Natural killer cell treated with Interleukin-12 subunit alpha and Interleukin-12 subunit beta and Interleukin-15 and Interleukin-18, amount 100 ng/mL, for 72 hours (primary cell): Measurements from ENCODE around the gene STOML2. TPM values are rescaled to one million over a fixed set of nuclear protein-coding genes. Genes with fewer than 3 reads are reported as not detected.

Source experiments
- ATAC-seq, 2 donors: fragments of 150-1000 bp; cut with Tn5 transposase in 1 of 2; sonication (Bioruptor Pico), chemical (Tn5 transposase) in 1 of 2; 2 replicates each; pipeline ENCODE4 v1.10.0; 2021
- DNase-seq: peaks from one replicate; pipeline ENCODE4 v3.0.0; 2022; ENCODE audit warnings: low spot score
- H3K27ac Mint-ChIP-seq, 2 donors: 1 replicate in 1 of 2; 2 replicates in 1 of 2; pipeline ENCODE4 v1.8.0; 2022; ENCODE audit warnings: mixed read lengths in 2 of 2, mild to moderate bottlenecking in 1 of 2, moderate library complexity in 1 of 2
- H3K27me3 Mint-ChIP-seq, 2 donors: 1 replicate in 1 of 2; 2 replicates in 1 of 2; pipeline ENCODE4 v1.8.0; 2022; ENCODE audit warnings: mixed read lengths in 2 of 2
- H3K36me3 Mint-ChIP-seq: one replicate; pipeline ENCODE4 v1.8.0; 2022; ENCODE audit warnings: mixed read lengths
- H3K4me1 Mint-ChIP-seq, 2 donors: 1 replicate in 1 of 2; 2 replicates in 1 of 2; pipeline ENCODE4 v1.8.0; 2022; ENCODE audit warnings: low read depth in 2 of 2, mixed read lengths in 2 of 2, mild to moderate bottlenecking in 1 of 2
- H3K4me3 Mint-ChIP-seq: one replicate; pipeline ENCODE4 v1.8.0; 2022; ENCODE audit warnings: mixed read lengths
- H3K9me3 Mint-ChIP-seq: 2 replicates; pipeline ENCODE4 v1.8.0; 2022; ENCODE audit warnings: mixed read lengths
- total RNA-seq, 2 donors: library from RNA; stranded (reverse); gene quantifications; one replicate each; pipeline ENCODE4 v1.2.3, GENCODE V29; 2022

STOML2 gene
- total RNA-seq, 2 donors from 2014 or later, result 138 to 201 TPM

DNA sequence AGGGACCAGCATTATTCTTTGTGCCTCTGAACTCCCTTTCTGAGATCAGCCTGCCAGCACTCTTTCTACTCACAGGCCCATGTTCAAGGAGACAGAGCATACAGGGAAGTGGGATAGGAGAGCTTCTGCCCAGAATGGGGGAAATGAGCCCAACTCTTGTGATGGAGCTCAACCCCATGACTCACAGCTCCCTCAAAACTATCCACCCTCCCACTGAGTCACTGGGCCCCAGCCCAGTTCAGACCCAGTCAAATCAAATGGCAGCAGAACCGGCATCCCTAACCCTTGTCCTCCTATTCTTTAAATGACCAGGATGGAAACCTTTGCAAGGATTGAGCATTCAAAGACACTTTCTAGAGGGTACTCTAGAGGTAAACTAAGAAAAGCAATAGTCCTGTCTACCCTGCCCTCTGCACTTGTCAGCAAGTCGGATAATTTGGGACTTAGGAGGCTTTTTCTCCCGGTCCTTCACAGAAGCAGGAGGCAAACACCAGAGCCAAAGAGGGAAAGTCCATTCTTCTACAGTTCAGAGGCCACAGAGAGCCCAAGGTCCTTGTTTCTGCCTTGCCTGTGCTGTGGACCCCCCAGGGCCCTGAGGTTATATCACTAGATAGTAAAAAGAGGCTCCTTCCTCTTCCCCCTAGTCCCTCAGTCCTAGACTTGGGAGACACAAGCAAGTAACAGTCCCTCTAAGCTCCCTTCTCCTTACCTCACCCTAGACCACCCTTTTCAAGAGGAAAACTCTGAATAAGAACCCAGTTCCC is 9.5 kb upstream of the STOML2 start:
- peak overlapping the region; percentile 93 to 98 for H3K27ac Mint-ChIP-seq
- no peaks in the 10 kb centered on the region for H3K36me3 Mint-ChIP-seq
- no peaks in the 10 kb centered on the region for H3K27me3 Mint-ChIP-seq
- no peaks in the 10 kb centered on the region for H3K9me3 Mint-ChIP-seq
- H3K4me1 Mint-ChIP-seq, result peaks cover 64 to 74% of the 10 kb centered on the region in 2 donors
- ATAC-seq (no peak), DNase-seq (no peak)
- peak overlapping the region; percentile 86 for H3K4me3 Mint-ChIP-seq

DNA sequence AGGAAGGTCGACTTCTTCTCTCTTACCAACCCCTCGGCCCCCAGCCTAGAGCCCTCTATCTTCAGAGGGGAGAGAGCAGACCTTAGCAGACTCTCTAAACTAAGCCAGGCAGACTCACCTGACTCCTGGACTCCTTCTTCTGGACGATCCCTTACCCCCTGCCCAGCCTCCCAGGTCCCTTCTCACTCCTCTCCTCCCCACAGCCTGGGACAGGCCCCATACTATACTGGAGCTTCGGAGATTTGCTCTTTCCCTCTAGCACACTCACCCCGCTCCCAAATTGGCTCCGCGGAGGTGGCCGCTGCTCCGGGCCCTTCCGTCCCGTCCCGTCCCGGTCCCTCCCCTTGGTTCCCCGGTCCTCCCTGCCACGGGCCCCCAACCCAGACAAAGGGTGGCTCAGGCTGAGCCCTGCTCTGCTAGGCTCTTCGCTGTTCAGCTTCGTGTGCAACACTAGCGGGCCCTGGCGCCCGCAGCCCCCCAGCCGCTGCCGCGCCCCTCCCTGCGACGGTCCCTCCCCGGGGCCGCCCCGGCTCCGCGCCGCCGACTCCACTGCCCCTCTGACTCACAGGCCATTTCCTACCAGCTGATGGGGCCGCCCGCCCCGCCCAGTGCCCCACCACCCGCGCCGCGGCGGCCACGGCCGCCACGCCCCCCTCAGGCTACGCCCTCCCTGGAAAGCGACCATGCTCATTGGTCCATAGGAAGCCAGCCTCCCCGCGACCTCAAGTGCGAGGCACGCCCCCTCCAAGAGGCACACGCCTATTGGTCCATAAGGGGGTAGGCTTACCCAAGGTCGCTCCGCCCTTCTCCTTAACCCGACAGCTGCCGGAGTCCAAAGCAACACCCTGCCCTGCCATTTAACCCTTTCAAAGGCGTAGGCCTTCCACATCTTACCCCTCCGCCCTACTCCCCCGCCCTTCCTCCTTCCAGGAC is 8.3 kb upstream of the STOML2 start:
- Mint-ChIP-seq H3K27ac (peak overlapping the region; percentile 93 to 98), H3K27me3 (no peaks in the 10 kb centered on the region), H3K4me3 (peak overlapping the region; percentile 86), H3K36me3 (no peaks in the 10 kb centered on the region), H3K9me3 (no peaks in the 10 kb centered on the region), H3K4me1 (peaks cover 58 to 68% of the 10 kb centered on the region in 2 donors)
- DNase-seq (peak; percentile 98), ATAC-seq (peak; percentile 89 to 90)

DNA sequence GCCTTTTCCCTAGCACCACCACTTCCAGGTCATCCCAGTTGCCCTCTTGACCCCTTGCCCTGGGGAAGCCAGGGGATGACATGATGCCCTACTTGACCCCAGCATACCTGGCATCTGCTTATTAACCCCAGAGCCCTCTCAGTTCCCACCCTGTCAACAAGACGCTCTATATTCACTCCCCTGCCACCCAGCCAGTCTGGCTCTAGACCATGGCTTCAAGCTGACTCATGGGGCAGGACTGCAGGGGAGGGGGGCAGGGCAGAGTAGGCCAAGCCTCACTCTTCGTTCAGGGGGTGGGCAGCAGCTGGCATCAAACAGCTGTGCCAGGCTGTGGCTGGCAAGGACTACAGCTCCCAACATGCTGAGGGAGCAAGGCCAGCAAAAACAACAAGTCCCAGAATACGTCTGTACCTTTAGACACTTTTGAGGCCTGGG is 7.4 kb upstream of the STOML2 start:
- Mint-ChIP-seq H3K9me3 (no peaks in the 10 kb centered on the region), H3K36me3 (no peaks in the 10 kb centered on the region), H3K4me1 (peaks cover 50 to 59% of the 10 kb centered on the region in 2 donors), H3K27me3 (no peaks in the 10 kb centered on the region), H3K27ac (peak overlapping the region; percentile 93 to 98), H3K4me3 (peak overlapping the region; percentile 86)
- ATAC-seq (no peak), DNase-seq (no peak)

GRCh38 chr9:35108946-35109575 is 6.1 kb upstream of the STOML2 start:
- Mint-ChIP-seq H3K36me3 (no peaks in the 10 kb centered on the region), H3K27me3 (no peaks in the 10 kb centered on the region), H3K9me3 (no peaks in the 10 kb centered on the region), H3K27ac (peak overlapping the region in 1 of 2 donors; percentile 67), H3K4me1 (peaks cover 40 to 50% of the 10 kb centered on the region in 2 donors), H3K4me3 (no peak overlapping the region)
- no peak for DNase-seq
- ATAC-seq, result no peak

DNA sequence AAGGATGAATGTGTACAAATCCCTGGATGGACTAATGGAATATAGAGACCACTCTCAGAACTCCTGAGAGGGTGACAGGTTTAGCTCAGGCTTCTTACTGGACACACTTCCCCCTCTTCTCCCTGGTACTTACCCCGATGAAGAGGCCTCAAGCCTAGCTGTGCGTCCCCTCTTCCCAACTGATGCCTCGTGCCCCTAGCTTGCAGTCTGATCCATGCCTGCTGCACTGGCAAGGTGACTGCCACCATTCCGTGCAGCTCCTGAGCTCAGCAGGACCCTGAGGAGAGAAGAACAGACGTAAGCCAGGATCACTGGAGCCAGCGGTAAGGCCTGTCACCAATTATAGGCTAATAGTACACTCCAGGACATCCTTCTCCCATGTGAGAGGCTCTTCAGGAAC is 5.5 kb upstream of the STOML2 start:
- peaks cover 37 to 48% of the 10 kb centered on the region in 2 donors for H3K4me1 Mint-ChIP-seq
- no peaks in the 10 kb centered on the region for H3K9me3 Mint-ChIP-seq
- DNase-seq (no peak), ATAC-seq (no peak)
- peak overlapping the region in 1 of 2 donors; percentile 67 for H3K27ac Mint-ChIP-seq
- no peaks in the 10 kb centered on the region for H3K36me3 Mint-ChIP-seq
- no peaks in the 10 kb centered on the region for H3K27me3 Mint-ChIP-seq
- no peak overlapping the region for H3K4me3 Mint-ChIP-seq

DNA sequence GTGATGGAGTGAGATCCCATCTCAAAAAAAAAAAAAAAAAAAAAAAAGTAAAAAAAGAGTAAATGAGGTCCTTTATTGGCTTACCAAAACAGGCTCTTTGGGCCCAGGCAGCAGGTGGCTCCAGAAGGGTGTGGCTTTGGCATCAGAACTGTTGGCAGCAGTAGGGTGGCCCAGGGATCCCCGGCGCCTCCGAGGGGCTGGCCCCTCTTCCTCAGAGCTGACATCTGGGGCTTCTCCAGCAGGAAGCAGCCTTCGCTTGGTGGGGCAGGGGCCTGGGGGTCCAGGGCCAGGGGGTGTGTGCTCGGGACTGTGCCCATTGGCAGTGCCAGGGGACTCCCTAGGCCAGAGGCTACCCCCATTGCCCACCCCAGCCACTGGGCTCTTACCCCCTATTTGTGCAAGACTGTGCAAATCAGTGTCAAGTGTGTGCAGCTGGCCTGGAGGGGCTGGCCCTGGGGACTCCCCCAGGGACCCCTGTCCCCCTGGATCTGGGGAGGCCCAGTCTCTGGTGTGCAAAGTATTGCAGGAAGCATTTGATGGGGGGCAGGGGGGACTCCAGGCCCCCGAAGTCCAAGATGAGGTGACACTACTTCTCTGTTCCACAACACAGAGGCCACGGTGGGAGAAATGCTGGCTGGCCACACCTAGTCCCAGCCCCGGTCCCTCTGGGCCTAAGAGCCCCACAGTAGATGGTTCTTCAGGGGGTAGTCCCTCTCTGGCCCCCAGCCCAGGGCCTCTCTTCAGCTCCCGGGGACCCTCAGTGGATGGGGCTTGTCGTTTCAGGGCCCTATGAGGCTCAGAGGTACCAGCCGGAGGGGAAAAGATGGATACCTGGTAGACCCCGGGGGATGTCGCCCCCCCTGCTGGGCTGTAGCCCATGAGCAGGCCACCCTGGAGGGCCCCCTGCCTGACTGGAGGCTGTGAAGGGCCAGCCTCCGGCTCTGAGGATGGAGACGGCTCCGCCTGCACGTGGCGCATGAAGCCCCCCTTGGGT is 4.7 kb upstream of the STOML2 start:
- no peaks in the 10 kb centered on the region for H3K9me3 Mint-ChIP-seq
- no peaks in the 10 kb centered on the region for H3K36me3 Mint-ChIP-seq
- ATAC-seq (no peak), DNase-seq (no peak)
- H3K27ac Mint-ChIP-seq, result peak overlapping the region in 1 of 2 donors; percentile 67
- H3K4me3 Mint-ChIP-seq, result no peak overlapping the region
- no peaks in the 10 kb centered on the region for H3K27me3 Mint-ChIP-seq
- H3K4me1 Mint-ChIP-seq, result peaks cover 40 to 51% of the 10 kb centered on the region in 2 donors

DNA sequence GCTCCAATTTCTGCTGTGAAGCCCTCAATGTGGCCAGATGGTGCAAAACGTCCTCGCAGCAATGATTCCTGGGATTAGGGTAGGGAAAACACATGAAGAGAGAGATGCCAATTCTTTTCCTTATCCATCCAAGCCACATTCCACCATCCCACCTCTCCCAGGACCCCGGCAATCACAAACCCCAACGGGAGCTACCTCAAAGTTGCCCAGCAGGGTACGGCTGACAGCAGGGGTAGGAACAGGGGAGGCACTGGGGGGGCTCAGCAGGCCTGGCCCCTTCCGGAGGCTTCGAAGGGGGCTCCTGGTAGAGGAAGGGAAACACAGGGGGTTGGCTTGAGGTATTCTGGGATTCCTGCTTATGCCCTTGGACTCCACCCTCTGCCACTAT is 3.4 kb upstream of the STOML2 start:
- Mint-ChIP-seq H3K27me3 (no peaks in the 10 kb centered on the region), H3K9me3 (no peaks in the 10 kb centered on the region), H3K27ac (no peak overlapping the region), H3K4me1 (peaks cover 40 to 51% of the 10 kb centered on the region in 2 donors), H3K36me3 (peaks cover 6% of the 10 kb centered on the region), H3K4me3 (no peak overlapping the region)
- no peak for ATAC-seq
- no peak for DNase-seq

DNA sequence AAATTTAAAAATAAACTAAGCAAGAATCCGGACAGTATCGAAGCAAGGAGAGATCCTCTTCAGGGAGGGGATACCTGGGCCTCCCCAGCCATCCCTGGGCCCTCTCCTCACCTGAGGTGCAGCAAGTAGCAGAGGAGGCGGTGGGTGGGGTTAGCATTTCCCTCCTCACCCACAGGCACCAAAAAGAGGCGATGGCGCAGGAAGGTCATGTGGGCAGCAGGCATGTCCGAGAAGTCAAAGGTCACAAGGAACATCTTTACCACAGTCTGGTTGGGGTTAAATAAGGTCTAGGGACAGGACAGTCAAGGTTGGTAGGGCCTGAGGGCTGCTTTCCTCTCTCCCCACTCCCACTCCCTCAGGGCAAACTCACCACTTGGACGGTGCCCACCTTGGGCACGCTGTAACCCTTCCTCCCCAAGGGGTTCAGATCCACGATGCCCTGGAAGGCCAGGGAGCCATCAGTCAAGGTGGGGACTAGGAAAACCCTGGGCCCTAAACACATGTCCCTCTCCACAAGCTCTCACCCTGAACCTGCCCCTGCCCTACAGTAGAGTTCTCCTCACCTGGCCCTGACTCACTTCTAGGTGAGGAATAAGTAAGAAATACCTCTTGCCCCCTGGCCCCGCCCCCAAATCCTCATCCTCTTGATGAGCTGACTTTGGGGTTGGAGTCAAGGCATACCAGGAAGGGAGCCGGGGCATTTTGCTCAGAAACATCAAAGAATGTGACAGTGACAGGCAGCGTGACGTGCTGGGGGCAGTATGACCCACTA is 2.8 kb upstream of the STOML2 start:
- Mint-ChIP-seq H3K4me1 (peaks cover 44 to 54% of the 10 kb centered on the region in 2 donors), H3K9me3 (no peaks in the 10 kb centered on the region), H3K4me3 (no peak overlapping the region), H3K27ac (no peak overlapping the region), H3K36me3 (peaks cover 6% of the 10 kb centered on the region), H3K27me3 (no peaks in the 10 kb centered on the region)
- DNase-seq (no peak), ATAC-seq (no peak)

DNA sequence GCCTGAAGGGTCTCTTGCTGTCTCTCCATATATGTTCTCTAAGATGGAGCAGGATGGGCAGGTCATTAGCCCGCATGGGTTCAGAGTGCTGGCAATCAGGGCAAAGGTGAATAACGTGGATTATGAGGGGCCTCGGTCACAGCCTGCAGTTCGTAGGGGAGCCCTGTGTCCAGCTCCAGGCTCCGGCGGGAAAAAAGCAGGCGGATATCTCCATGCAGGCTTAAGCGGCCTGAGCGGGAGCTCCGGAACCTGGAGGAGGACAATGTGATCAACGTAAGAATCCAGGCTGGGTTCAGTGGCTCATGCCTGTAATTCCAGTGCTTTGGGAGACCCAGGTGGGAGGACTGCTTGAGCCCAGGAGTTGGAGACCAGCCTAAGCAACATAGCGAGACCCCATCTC is 2.2 kb upstream of the STOML2 start:
- no peaks in the 10 kb centered on the region for H3K9me3 Mint-ChIP-seq
- H3K27ac Mint-ChIP-seq, result no peak overlapping the region
- DNase-seq, result no peak
- H3K4me3 Mint-ChIP-seq, result no peak overlapping the region
- peaks cover 11% of the 10 kb centered on the region for H3K36me3 Mint-ChIP-seq
- peaks cover 40 to 51% of the 10 kb centered on the region in 2 donors for H3K4me1 Mint-ChIP-seq
- no peaks in the 10 kb centered on the region for H3K27me3 Mint-ChIP-seq
- no peak for ATAC-seq

GRCh38 chr9:35104586-35104985 is 1.7 kb upstream of the STOML2 start:
- H3K27me3 Mint-ChIP-seq, result no peaks in the 10 kb centered on the region
- no peaks in the 10 kb centered on the region for H3K9me3 Mint-ChIP-seq
- ATAC-seq (no peak), DNase-seq (no peak)
- H3K27ac Mint-ChIP-seq, result peak overlapping the region in 1 of 2 donors; percentile 93
- H3K4me1 Mint-ChIP-seq, result peaks cover 34 to 46% of the 10 kb centered on the region in 2 donors
- H3K4me3 Mint-ChIP-seq, result no peak overlapping the region
- H3K36me3 Mint-ChIP-seq, result peaks cover 13% of the 10 kb centered on the region

- Mint-ChIP-seq H3K9me3 (no peaks in the 10 kb centered on the region), H3K36me3 (peaks cover 13% of the 10 kb centered on the region), H3K27ac (peak overlapping the region; percentile 79 to 93), H3K4me1 (peaks cover 27 to 38% of the 10 kb centered on the region in 2 donors), H3K4me3 (peak overlapping the region; percentile 86), H3K27me3 (no peaks in the 10 kb centered on the region)
- DNase-seq (no peak), ATAC-seq (no peak)
Observed at GRCh38 chr9:35103660-35104191, 795 bp upstream of the STOML2 start.

DNA sequence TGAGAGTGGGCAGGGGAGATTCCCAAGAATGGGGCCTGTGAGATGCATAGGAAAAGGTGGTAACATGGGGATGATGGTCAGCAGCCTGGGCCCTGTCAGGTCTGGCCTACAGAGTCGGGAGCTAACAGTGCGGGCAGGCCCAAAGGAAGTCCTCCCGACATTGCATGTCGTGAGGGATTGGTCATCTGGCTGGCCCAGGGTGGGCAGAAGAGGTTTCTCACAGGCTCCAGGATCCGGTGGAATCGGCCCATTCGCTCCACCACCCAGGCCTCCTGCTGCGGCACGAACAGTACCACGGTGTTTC is 514 bp downstream of the STOML2 start:
- no peak for DNase-seq
- no peaks in the 10 kb centered on the region for H3K9me3 Mint-ChIP-seq
- H3K4me3 Mint-ChIP-seq, result peak overlapping the region; percentile 86
- ATAC-seq, result peak in 1 of 2 donors; percentile 19
- H3K36me3 Mint-ChIP-seq, result peaks cover 13% of the 10 kb centered on the region
- peaks cover 27 to 38% of the 10 kb centered on the region in 2 donors for H3K4me1 Mint-ChIP-seq
- no peaks in the 10 kb centered on the region for H3K27me3 Mint-ChIP-seq
- peak overlapping the region; percentile 79 to 93 for H3K27ac Mint-ChIP-seq
